Fibroblast of the conjunctiva (primary cell): Measurements from ENCODE around the gene C2CD5.
"Not testable (repeated sequence)": the region's sequence is repeated elsewhere in the genome, so short reads cannot be mapped to it uniquely, and the experiment has no call there.

Experiments used
- DNase-seq: peaks from one replicate; pipeline ENCODE4 v3.0.0-alpha.2; 2010; ENCODE audit warnings: low read depth

C2CD5 gene

GRCh38 chr12:22535478-22535877 lies 8.9 kb downstream of the C2CD5 start:
- DNase-seq: no peak

- DNase-seq: no peak
These were observed 9.3 kb downstream of the C2CD5 start for GRCh38 chr12:22535038-22535437.

- no peak for DNase-seq
These were observed 11.2 kb downstream of the C2CD5 start for GRCh38 chr12:22533155-22533554.

GRCh38 chr12:22532317-22532716 lies 12.0 kb downstream of the C2CD5 start:
- DNase-seq: no peak

GRCh38 chr12:22531205-22531604 lies 13.1 kb downstream of the C2CD5 start:
- no peak for DNase-seq

- DNase-seq: no peak
These were observed 14.9 kb downstream of the C2CD5 start for GRCh38 chr12:22529281-22530060.

GRCh38 chr12:22527999-22528398 lies 16.3 kb downstream of the C2CD5 start:
- peak; percentile 18 for DNase-seq

- DNase-seq: no peak
These were observed 17.5 kb downstream of the C2CD5 start for GRCh38 chr12:22526836-22527235.

GRCh38 chr12:22525426-22525825 lies 18.9 kb downstream of the C2CD5 start:
- no peak for DNase-seq

GRCh38 chr12:22518998-22519397 lies 25.3 kb downstream of the C2CD5 start:
- DNase-seq: no peak

GRCh38 chr12:22518060-22518719 lies 26.2 kb downstream of the C2CD5 start:
- no peak for DNase-seq

GRCh38 chr12:22514875-22515274 lies 29.5 kb downstream of the C2CD5 start:
- no peak for DNase-seq

- no peak for DNase-seq
These were observed 38.5 kb downstream of the C2CD5 start for GRCh38 chr12:22505826-22506225.

GRCh38 chr12:22500100-22500499 lies 44.2 kb downstream of the C2CD5 start:
- no peak for DNase-seq

GRCh38 chr12:22499445-22499844 lies 44.9 kb downstream of the C2CD5 start:
- no peak for DNase-seq

- DNase-seq: no peak
These were observed 50.0 kb downstream of the C2CD5 start for GRCh38 chr12:22494319-22494718.

- DNase-seq: no peak
These were observed 53.3 kb downstream of the C2CD5 start for GRCh38 chr12:22491034-22491433.

GRCh38 chr12:22488478-22488877 lies 55.9 kb downstream of the C2CD5 start:
- no peak for DNase-seq

- DNase-seq: not testable (repeated sequence)
These were observed 56.7 kb downstream of the C2CD5 start for GRCh38 chr12:22487683-22488082.

- no peak for DNase-seq
These were observed 62.7 kb downstream of the C2CD5 start for GRCh38 chr12:22481547-22482104.

- not testable (repeated sequence) for DNase-seq
These were observed 63.5 kb downstream of the C2CD5 start for GRCh38 chr12:22480814-22481213.

- DNase-seq: no peak
These were observed 64.3 kb downstream of the C2CD5 start for GRCh38 chr12:22480016-22480415.

- no peak for DNase-seq
These were observed 66.5 kb downstream of the C2CD5 start for GRCh38 chr12:22477894-22478287.
